ENCODE results near the gene PLXNA4.

PLXNA4 gene

DNA sequence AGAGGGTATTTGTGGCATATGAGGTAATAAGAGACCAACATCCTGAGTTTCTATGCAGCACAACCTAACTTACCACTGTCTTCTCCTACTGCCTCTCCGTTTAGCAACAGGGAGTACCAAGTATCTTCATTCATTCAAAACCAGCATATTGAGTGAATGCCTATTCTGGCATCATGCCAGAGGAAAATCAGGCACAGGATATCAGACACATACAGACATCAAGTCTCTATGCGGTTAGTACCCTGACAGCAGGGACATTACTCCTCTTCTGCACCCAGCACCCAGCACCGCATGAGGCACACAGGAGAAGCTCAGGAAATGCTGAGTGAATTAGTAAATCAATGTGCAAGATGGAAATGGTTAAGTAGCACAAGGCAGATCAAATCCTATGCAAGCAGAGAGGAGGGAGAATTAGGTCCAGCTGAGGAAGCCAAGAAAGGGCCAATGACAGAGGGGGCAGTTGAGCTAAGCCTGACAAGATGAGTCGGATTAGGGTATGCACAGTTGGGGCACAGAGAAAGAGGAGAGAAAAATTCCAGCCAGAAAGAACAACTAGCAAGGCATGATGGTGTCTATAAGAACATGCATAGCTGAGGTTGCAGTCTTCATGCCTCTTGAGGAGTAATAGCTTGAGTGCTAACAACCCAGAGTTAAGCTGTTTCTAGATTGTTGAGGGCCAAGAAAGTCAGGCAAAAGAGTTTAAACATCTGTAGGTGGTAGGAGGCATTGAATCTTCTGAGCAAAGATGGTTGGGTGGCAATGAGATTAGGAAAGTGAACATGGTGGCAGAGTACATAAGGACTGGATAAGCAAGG is 146.0 kb downstream of the PLXNA4 start:
- Histone ChIP-seq H3K27me3 (ENCODE audit: control insufficient read depth, low read length) (peaks cover 2% of the 10 kb centered on the region; the same call in 1 of the 2 replicates), H3F3A (ENCODE audit: control insufficient read depth, insufficient read depth) (no peaks in the 10 kb centered on the region), H3K4me3 (ENCODE audit: low read length) (no peak overlapping the region), H3K4me1 (ENCODE audit: control insufficient read depth, low read length) (no peaks in the 10 kb centered on the region), H3K9me3 (ENCODE audit: control insufficient read depth, insufficient read depth, low read length) (no peaks in the 10 kb centered on the region), H3K9me2 (replicated peaks; ENCODE audit: control insufficient read depth, low read length) (no peaks in the 10 kb centered on the region), H3K79me2 (ENCODE audit: control insufficient read depth, low read length) (no peaks in the 10 kb centered on the region), H3K4me2 (ENCODE audit: low read length) (no peak overlapping the region), H3K27ac (ENCODE audit: low read depth, low read length) (no peak overlapping the region), H4K20me1 (ENCODE audit: control insufficient read depth, insufficient read depth, low read depth, low read length) (no peaks in the 10 kb centered on the region), H3K36me3 (ENCODE audit: control insufficient read depth, low read length) (no peaks in the 10 kb centered on the region)
- no peak for TF ChIP-seq EZH2phosphoT487 (IDR thresholded peaks at IDR 0.05; ENCODE audit: borderline replicate concordance, low read length)
- TF ChIP-seq, protein P1, sequence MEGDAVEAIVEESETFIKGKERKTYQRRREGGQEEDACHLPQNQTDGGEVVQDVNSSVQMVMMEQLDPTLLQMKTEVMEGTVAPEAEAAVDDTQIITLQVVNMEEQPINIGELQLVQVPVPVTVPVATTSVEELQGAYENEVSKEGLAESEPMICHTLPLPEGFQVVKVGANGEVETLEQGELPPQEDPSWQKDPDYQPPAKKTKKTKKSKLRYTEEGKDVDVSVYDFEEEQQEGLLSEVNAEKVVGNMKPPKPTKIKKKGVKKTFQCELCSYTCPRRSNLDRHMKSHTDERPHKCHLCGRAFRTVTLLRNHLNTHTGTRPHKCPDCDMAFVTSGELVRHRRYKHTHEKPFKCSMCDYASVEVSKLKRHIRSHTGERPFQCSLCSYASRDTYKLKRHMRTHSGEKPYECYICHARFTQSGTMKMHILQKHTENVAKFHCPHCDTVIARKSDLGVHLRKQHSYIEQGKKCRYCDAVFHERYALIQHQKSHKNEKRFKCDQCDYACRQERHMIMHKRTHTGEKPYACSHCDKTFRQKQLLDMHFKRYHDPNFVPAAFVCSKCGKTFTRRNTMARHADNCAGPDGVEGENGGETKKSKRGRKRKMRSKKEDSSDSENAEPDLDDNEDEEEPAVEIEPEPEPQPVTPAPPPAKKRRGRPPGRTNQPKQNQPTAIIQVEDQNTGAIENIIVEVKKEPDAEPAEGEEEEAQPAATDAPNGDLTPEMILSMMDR (IDR thresholded peaks at IDR 0.05; ENCODE audit: low read depth, low read length, poor library complexity, severe bottlenecking), result no peak

DNA sequence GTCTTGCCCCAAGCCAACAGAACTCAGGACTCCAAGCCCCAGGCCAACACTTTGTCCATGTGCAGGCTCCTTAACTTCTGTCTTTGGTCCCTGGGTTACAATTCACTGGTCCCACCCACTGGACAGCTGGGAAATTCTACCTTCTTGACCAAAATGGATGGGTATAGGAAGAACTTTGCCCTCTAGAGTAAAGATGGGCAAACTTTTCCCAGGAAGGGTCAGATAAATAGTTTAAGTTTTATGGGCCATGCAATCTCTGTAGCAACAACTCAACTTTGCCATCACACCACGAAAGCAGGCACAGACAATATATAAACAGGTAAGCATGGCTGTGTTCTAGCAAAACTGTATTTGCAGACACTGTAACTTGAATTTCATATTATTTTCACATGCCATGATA is 147.1 kb downstream of the PLXNA4 start:
- no peak overlapping the region for H3K27ac ChIP-seq (ENCODE audit: low read depth, low read length)
- H3F3A ChIP-seq (ENCODE audit: control insufficient read depth, insufficient read depth), result no peaks in the 10 kb centered on the region
- H3K79me2 ChIP-seq (ENCODE audit: control insufficient read depth, low read length), result no peaks in the 10 kb centered on the region
- H3K4me2 ChIP-seq (ENCODE audit: low read length), result no peak overlapping the region
- TF ChIP-seq EZH2phosphoT487 (IDR thresholded peaks at IDR 0.05; ENCODE audit: borderline replicate concordance, low read length), result no peak
- TF ChIP-seq, protein P1 (IDR thresholded peaks at IDR 0.05; ENCODE audit: low read depth, low read length, poor library complexity, severe bottlenecking), result no peak
- H3K9me3 ChIP-seq (ENCODE audit: control insufficient read depth, insufficient read depth, low read length), result no peaks in the 10 kb centered on the region
- no peak overlapping the region for H3K4me3 ChIP-seq (ENCODE audit: low read length)
- H3K4me1 ChIP-seq (ENCODE audit: control insufficient read depth, low read length), result no peaks in the 10 kb centered on the region
- peaks cover 2% of the 10 kb centered on the region; the same call in 1 of the 2 replicates for H3K27me3 ChIP-seq (ENCODE audit: control insufficient read depth, low read length)
- no peaks in the 10 kb centered on the region for H4K20me1 ChIP-seq (ENCODE audit: control insufficient read depth, insufficient read depth, low read depth, low read length)
- no peaks in the 10 kb centered on the region for H3K36me3 ChIP-seq (ENCODE audit: control insufficient read depth, low read length)
- no peaks in the 10 kb centered on the region for H3K9me2 ChIP-seq (replicated peaks; ENCODE audit: control insufficient read depth, low read length)

DNA sequence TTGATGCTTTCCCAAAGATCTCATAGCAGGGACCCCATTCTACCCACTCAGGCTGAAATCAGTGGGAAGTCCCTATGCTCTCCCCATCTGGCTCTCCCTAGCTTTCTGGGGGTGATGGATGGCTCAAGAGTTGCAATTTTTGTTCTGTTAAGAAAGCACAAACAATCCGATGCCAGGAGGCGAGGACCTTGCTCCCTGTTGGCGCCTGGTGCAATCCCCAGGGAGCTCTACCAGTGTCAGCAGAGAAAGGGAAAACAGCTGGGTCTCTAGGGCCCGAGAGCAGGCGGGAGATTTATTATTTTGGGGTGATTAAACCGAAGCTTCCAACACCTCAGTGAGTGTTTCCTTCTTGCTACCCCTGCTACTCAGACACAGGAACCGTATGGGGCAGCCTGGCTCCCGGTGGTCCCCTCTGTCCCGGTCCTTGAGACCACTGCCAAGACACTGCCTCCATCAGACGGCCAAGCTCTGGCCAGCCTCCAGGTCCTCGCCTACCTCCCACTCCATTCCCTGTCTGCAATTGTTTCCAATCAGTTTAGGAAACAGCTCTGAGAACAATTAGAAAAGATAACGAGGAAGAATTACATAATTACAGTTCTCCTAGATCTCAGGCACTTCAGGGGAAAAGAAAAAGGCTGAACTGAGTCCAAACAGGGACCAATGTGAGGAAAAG is 147.9 kb downstream of the PLXNA4 start:
- Histone ChIP-seq H3K4me2 (ENCODE audit: low read length) (no peak overlapping the region), H3K27me3 (ENCODE audit: control insufficient read depth, low read length) (peaks cover 2% of the 10 kb centered on the region; the same call in 1 of the 2 replicates), H3K27ac (ENCODE audit: low read depth, low read length) (no peak overlapping the region), H4K20me1 (ENCODE audit: control insufficient read depth, insufficient read depth, low read depth, low read length) (no peaks in the 10 kb centered on the region), H3K9me2 (replicated peaks; ENCODE audit: control insufficient read depth, low read length) (no peaks in the 10 kb centered on the region), H3K4me1 (ENCODE audit: control insufficient read depth, low read length) (no peaks in the 10 kb centered on the region), H3K36me3 (ENCODE audit: control insufficient read depth, low read length) (no peaks in the 10 kb centered on the region), H3K4me3 (ENCODE audit: low read length) (no peak overlapping the region), H3K9me3 (ENCODE audit: control insufficient read depth, insufficient read depth, low read length) (no peaks in the 10 kb centered on the region), H3K79me2 (ENCODE audit: control insufficient read depth, low read length) (no peaks in the 10 kb centered on the region), H3F3A (ENCODE audit: control insufficient read depth, insufficient read depth) (no peaks in the 10 kb centered on the region)
- no peak for TF ChIP-seq EZH2phosphoT487 (IDR thresholded peaks at IDR 0.05; ENCODE audit: borderline replicate concordance, low read length)
- TF ChIP-seq, protein P1 (IDR thresholded peaks at IDR 0.05; ENCODE audit: low read depth, low read length, poor library complexity, severe bottlenecking), result no peak

Measured in DOHH2 (cell line).